GM13976 (cell line): Measurements from ENCODE around the gene PGK2.

Source experiments
- DNase-seq: peaks from one replicate; pipeline ENCODE4 v3.0.0; 2012; ENCODE audit warnings: low spot score
- CTCF ChIP-seq: IDR thresholded peaks from 2 replicates; pipeline ENCODE4 v1.5.1; 2012; ENCODE audit warnings: borderline replicate concordance, mild to moderate bottlenecking; ENCODE audit not compliant: insufficient read depth; ENCODE audit errors: extremely low read depth, missing control alignments, control extremely low read depth
- in situ Hi-C: fragments of 300-500 bp; cut with MboI; formaldehyde crosslinking; loops from one replicate; pipeline ENCODE4 v1.12.0; 2022; ENCODE audit warnings: low sequenced_read_pairs, mixed read lengths, inconsistent platforms; ENCODE audit not compliant: unreplicated experiment

Gene PGK2

GRCh38 chr6:49782725-49783124 is 4.4 kb downstream of the PGK2 start:
- in situ Hi-C loops = no loop called here
- DNase-seq = no peak
- no peak for TF ChIP-seq CTCF

GRCh38 chr6:49782293-49782692 is 4.8 kb downstream of the PGK2 start:
- TF ChIP-seq CTCF = no peak
- in situ Hi-C loops = no loop called here
- no peak for DNase-seq

- no peak for DNase-seq
- in situ Hi-C loops = no loop called here
Measured at GRCh38 chr6:49776444-49776843, 10.6 kb downstream of the PGK2 start.

GRCh38 chr6:49775043-49775442 is 12.0 kb downstream of the PGK2 start:
- in situ Hi-C loops = no loop called here
- TF ChIP-seq CTCF = no peak
- DNase-seq = no peak

More at GRCh38 chr6:49776444-49776843, 10.6 kb downstream of the PGK2 start:
- no peak for TF ChIP-seq CTCF

- no peak for DNase-seq
- in situ Hi-C loops = no loop called here
- TF ChIP-seq CTCF = no peak
Measured at GRCh38 chr6:49772285-49772684, 14.8 kb downstream of the PGK2 start.

- no peak for TF ChIP-seq CTCF
- in situ Hi-C loops = no loop called here
- DNase-seq = no peak
Measured at GRCh38 chr6:49766762-49767161, 20.3 kb downstream of the PGK2 start.
